Measurements from ENCODE around the gene GSN.

The GSN gene

DNA sequence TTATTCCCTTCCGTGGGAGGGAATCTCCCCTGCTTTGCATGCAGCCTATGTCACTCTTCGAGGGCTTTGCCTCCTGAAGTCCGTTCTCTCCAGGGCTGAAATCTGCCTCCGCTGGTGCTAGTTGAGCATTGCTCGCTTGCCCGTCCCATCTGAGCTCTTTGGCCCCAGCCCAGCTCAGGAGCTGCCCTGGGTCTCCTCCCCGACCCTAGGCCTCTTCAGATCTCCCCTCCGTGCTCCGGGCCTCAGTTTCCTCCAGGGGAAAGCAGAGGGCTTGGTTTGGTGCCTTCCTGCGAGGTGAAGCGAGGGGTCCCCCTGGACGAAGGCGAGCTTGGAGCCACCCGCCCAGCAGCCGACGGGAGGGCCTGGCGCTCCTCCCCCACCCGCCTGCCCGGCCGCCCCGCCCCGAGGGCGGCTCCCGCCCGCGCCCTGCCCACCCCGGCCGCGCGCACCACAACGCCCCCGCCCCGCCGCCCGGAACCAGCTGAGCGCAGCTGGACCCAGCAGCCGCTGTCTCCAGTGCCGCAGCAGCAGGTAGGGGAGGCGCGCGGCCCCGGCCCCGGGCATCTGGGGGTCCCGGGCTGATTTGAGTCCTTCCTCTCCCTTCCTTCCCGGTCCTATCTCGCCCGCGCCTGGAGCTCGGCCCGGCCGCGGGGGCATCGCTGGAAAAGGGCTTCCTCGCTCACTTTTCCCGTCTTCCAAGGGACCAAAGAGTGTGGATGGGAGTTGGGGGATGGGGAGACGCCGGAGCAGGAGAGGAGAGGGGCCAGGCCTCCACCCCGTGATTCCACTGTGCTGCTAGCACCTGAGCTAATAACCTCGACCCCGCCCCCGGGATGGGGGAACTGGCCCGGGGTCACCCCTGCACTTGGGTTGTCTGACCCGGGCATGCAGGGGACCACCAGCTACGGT, at the start of gene GSN:
Gene GSN (plus strand): TSS at position 474 of the 909 bp plus-strand sequence. CDS start 33,810 bp downstream, outside the sequence.
- peak; percentile 23 to 36 for DNase-seq

GRCh38 chr9:121218357-121219027, 49.5 kb upstream of the GSN start:
- no peak for DNase-seq

DNA sequence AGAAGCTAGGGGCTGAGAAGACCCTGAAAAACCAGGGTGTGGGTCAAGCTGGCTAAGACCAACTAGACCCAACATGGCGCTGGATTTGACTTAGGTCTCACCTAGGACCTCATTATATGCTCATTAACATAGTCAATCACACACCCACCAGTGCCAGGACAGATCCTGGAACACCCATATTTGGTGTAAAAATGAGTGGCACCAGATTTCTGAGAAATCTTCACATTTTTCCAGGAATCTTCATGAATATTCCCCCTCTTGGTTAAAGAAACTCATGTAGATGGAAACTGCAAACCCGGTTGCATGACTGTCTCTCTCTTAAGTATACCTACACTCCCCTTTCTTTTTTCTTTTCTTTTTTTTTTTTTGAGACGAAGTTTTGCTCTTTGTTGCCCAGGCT, 48.4 kb upstream of the GSN start:
- DNase-seq, result no peak

- DNase-seq, result no peak
Observed at GRCh38 chr9:121220996-121221663, 46.8 kb upstream of the GSN start.

- DNase-seq, result no peak
Observed at GRCh38 chr9:121221664-121222055, 46.3 kb upstream of the GSN start.

GRCh38 chr9:121222524-121223171, 45.3 kb upstream of the GSN start:
- DNase-seq, result no peak

DNA sequence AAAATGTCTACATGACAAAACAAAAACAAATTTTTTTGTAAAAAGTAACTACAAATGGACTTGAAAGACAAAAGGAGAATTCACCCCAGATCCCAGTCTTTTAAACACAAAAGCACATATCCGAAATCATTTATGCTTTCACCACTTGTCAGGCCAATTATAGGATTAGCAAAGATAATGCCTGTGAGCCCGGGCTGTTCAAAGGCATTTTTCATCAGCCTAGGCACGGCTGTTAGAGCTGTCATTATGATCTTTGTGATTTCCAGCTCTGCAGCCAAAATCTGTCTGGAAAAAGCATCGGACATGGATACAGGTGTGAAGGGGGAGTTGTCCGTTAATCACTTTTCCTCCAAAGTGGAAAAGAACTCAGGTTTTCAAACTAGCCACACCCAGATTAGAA, 42.7 kb upstream of the GSN start:
- no peak for DNase-seq

DNA sequence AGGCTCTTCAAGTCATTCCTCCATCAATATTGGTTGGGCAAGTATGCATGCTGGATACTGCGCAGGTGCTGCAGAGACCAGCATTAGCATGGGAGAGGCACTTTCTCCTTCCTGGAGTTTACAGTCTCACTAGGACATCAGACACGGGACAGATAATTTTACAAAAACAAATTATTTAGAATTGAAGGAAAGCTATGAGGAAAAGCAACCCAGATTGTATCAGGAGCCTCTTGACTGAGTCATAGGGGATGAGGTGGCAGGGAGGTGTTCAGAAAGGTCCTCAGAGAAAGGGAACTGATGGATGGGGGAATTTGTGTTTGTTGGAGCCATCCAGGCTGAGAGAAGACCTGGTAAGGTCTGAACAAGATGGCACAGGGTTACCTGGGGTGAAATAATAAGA, 41.8 kb upstream of the GSN start:
- no peak for DNase-seq

DNA sequence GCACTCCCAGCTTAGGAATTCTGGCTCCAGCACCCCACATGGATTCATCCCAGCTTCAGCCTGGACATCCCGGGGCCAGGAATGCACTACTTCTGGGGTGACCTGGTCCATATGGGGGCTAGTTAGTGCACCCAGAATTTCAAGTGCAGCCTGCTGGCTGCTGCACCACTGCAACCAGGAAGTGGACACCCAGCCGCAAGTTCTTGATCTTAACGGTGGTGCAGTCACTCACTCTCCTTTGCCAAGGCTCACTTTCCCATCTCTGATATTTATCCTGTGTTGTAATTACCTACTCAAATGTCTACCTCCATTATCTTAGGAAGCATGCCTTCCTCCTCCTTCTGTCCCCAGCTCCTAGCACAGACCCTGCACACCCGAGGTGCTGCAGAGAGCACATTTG, 40.1 kb upstream of the GSN start:
- no peak for DNase-seq

DNA sequence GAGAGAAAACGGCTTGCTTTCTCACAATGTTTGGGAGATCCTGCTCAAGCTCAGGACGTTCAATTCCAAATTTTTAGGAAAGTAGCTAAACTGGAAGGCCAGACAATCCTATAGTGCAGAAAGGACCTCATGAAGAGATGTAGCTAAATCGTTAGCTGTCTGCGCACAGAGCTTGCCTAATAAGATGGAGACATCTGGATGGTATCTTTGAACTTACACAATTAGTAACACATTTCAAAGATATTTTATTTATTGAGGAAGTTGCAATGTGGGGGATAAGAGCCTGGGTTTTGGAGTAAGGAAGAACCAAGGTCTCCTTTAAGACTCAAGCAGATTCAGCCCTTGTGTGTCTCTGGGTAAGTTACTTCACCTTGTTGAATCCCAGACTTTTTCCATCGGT, 37.7 kb upstream of the GSN start:
- DNase-seq, result no peak

- DNase-seq, result no peak
Observed at GRCh38 chr9:121232251-121232650, 35.7 kb upstream of the GSN start.

- DNase-seq, result no peak
Observed at GRCh38 chr9:121233906-121234831, 33.8 kb upstream of the GSN start.

DNA sequence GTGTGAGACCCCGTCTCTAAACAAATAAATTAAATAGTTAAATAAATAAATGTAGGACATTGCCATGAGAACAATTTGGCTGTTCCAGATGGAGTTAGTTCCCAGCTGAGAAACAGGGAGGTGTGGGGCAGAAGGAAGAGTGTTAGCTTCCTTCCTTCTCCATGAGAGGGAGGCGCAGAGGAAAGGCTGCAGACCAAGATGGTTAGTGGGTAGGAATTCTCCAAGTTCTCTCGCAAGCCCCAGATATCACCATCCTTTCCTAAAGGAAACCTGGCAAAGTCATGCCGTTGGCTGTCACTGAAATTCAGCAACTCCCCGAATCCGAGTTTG, 33.2 kb upstream of the GSN start:
- DNase-seq, result no peak

- no peak for DNase-seq
Observed at GRCh38 chr9:121235512-121235911, 32.5 kb upstream of the GSN start.

GRCh38 chr9:121237916-121238315, 30.0 kb upstream of the GSN start:
- no peak for DNase-seq

DNA sequence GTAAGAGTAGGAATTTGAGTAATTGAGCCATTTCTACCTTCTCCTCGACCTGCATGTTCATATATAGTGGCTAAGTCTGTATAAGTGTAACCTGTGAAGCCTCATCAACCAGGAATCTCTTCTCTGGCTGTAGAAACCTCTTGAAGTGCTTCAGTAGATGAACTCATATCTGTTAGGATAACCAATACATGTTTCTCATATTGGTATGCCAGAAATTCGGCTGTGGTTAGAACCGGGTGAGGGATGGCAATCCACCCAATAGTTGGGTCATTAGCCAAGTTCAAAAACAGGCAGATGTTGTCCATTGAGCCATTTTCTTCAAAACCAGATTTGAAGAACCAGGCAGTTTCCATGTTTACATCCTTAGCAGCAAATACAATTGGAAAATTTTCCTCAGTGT, 28.9 kb upstream of the GSN start:
- DNase-seq, result no peak

DNA sequence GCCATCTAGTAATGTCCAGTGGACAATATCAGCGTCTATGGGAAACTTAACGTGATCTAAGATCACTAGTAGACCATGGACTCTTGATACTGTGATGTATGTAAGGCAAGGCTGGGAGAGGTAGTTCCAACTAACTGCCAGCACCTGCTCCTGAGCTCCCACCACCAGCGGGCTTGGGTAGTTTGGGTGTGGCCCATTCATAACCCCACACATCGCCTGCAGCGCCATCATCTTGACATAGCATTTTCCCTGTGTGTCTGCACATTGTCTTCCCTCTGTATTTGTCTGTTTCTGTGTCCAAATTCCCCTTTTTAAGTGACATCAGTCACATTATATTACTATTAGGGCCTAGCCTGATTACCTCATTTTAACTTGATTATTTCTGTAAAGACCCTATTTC, 28.1 kb upstream of the GSN start:
- DNase-seq, result no peak

- no peak for DNase-seq
Observed at GRCh38 chr9:121240472-121241135, 27.4 kb upstream of the GSN start.

GRCh38 chr9:121242219-121242958, 25.6 kb upstream of the GSN start:
- DNase-seq, result no peak

- DNase-seq, result no peak
Observed at GRCh38 chr9:121242959-121243346, 25.0 kb upstream of the GSN start.

All from activated CD4-positive, alpha-beta T cell treated with anti-CD3 and anti-CD28 coated beads for 4 hours (primary cell).